Measurements from ENCODE around the gene KIAA1755. TPM values are rescaled to one million over a fixed set of nuclear protein-coding genes. Genes with fewer than 3 reads are reported as not detected.

Gene KIAA1755
- total RNA-seq, 1 donor from 2014 or later = 0.22 TPM

GRCh38 chr20:38167851-38168760 lies 92.4 kb downstream of the KIAA1755 start:
- no peak overlapping the region for H3K9ac ChIP-seq

GRCh38 chr20:38167328-38167850 lies 93.1 kb downstream of the KIAA1755 start:
- H3K27me3 ChIP-seq = peaks cover 17% of the 10 kb centered on the region
- H4K20me1 ChIP-seq (ENCODE audit: low read depth) = no peaks in the 10 kb centered on the region
- no peaks in the 10 kb centered on the region for H3K9me3 ChIP-seq (ENCODE audit: low read depth)
- no peaks in the 10 kb centered on the region for H3K79me2 ChIP-seq (ENCODE audit: low read depth)
- H3K27ac Mint-ChIP-seq = peak overlapping the region; percentile 50
- H3K4me3 Mint-ChIP-seq = no peak overlapping the region
- peaks cover 16% of the 10 kb centered on the region for H3K27me3 Mint-ChIP-seq (ENCODE audit: insufficient read depth, low read depth)
- no peak overlapping the region for H2AFZ ChIP-seq (replicated peaks)
- H3K36me3 ChIP-seq = no peaks in the 10 kb centered on the region
- no peaks in the 10 kb centered on the region for H3K9me3 Mint-ChIP-seq
- H3K36me3 Mint-ChIP-seq = no peaks in the 10 kb centered on the region
- H3K4me3 ChIP-seq = no peak overlapping the region
- no peak overlapping the region for H3K4me2 ChIP-seq
- TF ChIP-seq EZH2 (IDR thresholded peaks at IDR 0.05) (no peak), EZH2phosphoT487 (IDR thresholded peaks at IDR 0.05) (no peak), CTCF (IDR thresholded peaks at IDR 0.05) (no peak)
- H3K4me1 ChIP-seq = peaks cover 4% of the 10 kb centered on the region
- H3K4me1 Mint-ChIP-seq = peaks cover 28% of the 10 kb centered on the region
- DNase-seq (ENCODE audit: low spot score) = no peak
- no peaks in the 10 kb centered on the region for H3F3A ChIP-seq (ENCODE audit: low read depth)
- no peak overlapping the region for H3K9ac ChIP-seq
- no peak overlapping the region for H3K27ac ChIP-seq

More at GRCh38 chr20:38167851-38168760, 92.4 kb downstream of the KIAA1755 start:
- peaks cover 17% of the 10 kb centered on the region for H3K27me3 ChIP-seq
- no peaks in the 10 kb centered on the region for H3F3A ChIP-seq (ENCODE audit: low read depth)
- Mint-ChIP-seq H3K36me3 (no peaks in the 10 kb centered on the region), H3K27ac (peak overlapping the region; percentile 50), H3K4me1 (peaks cover 32% of the 10 kb centered on the region), H3K4me3 (no peak overlapping the region), H3K9me3 (no peaks in the 10 kb centered on the region), H3K27me3 (ENCODE audit: insufficient read depth, low read depth) (peaks cover 11% of the 10 kb centered on the region)
- no peaks in the 10 kb centered on the region for H3K9me3 ChIP-seq (ENCODE audit: low read depth)
- H4K20me1 ChIP-seq (ENCODE audit: low read depth) = no peaks in the 10 kb centered on the region
- no peak overlapping the region for H3K4me2 ChIP-seq
- H3K79me2 ChIP-seq (ENCODE audit: low read depth) = no peaks in the 10 kb centered on the region
- H3K36me3 ChIP-seq = no peaks in the 10 kb centered on the region
- H3K27ac ChIP-seq = no peak overlapping the region
- no peak overlapping the region for H2AFZ ChIP-seq (replicated peaks)
- no peak for TF ChIP-seq EZH2 (IDR thresholded peaks at IDR 0.05)
- no peak for TF ChIP-seq CTCF (IDR thresholded peaks at IDR 0.05)
- no peak for TF ChIP-seq EZH2phosphoT487 (IDR thresholded peaks at IDR 0.05)
- DNase-seq (ENCODE audit: low spot score) = peak; percentile 29
- peaks cover 4% of the 10 kb centered on the region for H3K4me1 ChIP-seq
- H3K4me3 ChIP-seq = no peak overlapping the region

- TF ChIP-seq EZH2 (IDR thresholded peaks at IDR 0.05) (no peak), CTCF (IDR thresholded peaks at IDR 0.05) (no peak), EZH2phosphoT487 (IDR thresholded peaks at IDR 0.05) (no peak)
- H4K20me1 ChIP-seq (ENCODE audit: low read depth) = no peaks in the 10 kb centered on the region
- H3K79me2 ChIP-seq (ENCODE audit: low read depth) = no peaks in the 10 kb centered on the region
- H3K4me2 ChIP-seq = no peak overlapping the region
- H3F3A ChIP-seq (ENCODE audit: low read depth) = no peaks in the 10 kb centered on the region
- peaks cover 24% of the 10 kb centered on the region for H3K4me1 Mint-ChIP-seq
- H3K36me3 ChIP-seq = no peaks in the 10 kb centered on the region
- H2AFZ ChIP-seq (replicated peaks) = no peak overlapping the region
- no peaks in the 10 kb centered on the region for H3K9me3 ChIP-seq (ENCODE audit: low read depth)
- H3K27ac Mint-ChIP-seq = no peak overlapping the region
- peaks cover 17% of the 10 kb centered on the region for H3K27me3 ChIP-seq
- peaks cover 16% of the 10 kb centered on the region for H3K27me3 Mint-ChIP-seq (ENCODE audit: insufficient read depth, low read depth)
- no peak for DNase-seq (ENCODE audit: low spot score)
- H3K4me3 ChIP-seq = no peak overlapping the region
- H3K4me3 Mint-ChIP-seq = no peak overlapping the region
- H3K36me3 Mint-ChIP-seq = no peaks in the 10 kb centered on the region
- H3K9ac ChIP-seq = no peak overlapping the region
- no peaks in the 10 kb centered on the region for H3K9me3 Mint-ChIP-seq
- H3K4me1 ChIP-seq = peaks cover 4% of the 10 kb centered on the region
- H3K27ac ChIP-seq = no peak overlapping the region
Measured at GRCh38 chr20:38166703-38167233, 93.8 kb downstream of the KIAA1755 start.

Data from neural progenitor cell (in vitro differentiated cells).